Stimulated activated CD4-positive, alpha-beta T cell treated with anti-CD3 and anti-CD28 coated beads, Interleukin-1b, Interleukin-23, amount 100 ng/mL, for 24 hours (primary cell): ENCODE data around the gene SLCO4A1.

Experiments used
- DNase-seq, 4 experiments: peaks; one replicate each; pipeline ENCODE4 v3.0.0-alpha.2; 2020; ENCODE audit warnings: low read depth in 4 of 4, low spot score in 1 of 4

SLCO4A1 gene, protein sequence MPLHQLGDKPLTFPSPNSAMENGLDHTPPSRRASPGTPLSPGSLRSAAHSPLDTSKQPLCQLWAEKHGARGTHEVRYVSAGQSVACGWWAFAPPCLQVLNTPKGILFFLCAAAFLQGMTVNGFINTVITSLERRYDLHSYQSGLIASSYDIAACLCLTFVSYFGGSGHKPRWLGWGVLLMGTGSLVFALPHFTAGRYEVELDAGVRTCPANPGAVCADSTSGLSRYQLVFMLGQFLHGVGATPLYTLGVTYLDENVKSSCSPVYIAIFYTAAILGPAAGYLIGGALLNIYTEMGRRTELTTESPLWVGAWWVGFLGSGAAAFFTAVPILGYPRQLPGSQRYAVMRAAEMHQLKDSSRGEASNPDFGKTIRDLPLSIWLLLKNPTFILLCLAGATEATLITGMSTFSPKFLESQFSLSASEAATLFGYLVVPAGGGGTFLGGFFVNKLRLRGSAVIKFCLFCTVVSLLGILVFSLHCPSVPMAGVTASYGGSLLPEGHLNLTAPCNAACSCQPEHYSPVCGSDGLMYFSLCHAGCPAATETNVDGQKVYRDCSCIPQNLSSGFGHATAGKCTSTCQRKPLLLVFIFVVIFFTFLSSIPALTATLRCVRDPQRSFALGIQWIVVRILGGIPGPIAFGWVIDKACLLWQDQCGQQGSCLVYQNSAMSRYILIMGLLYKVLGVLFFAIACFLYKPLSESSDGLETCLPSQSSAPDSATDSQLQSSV

GRCh38 chr20:62642051-62642665 is at the start of gene SLCO4A1:
TSS of gene SLCO4A1 (plus strand) at chr20:62642503. CDS start at chr20:62656455, 13,952 bp downstream.
- DNase-seq: peak; percentile 65 to 89 (median 76)

DNA sequence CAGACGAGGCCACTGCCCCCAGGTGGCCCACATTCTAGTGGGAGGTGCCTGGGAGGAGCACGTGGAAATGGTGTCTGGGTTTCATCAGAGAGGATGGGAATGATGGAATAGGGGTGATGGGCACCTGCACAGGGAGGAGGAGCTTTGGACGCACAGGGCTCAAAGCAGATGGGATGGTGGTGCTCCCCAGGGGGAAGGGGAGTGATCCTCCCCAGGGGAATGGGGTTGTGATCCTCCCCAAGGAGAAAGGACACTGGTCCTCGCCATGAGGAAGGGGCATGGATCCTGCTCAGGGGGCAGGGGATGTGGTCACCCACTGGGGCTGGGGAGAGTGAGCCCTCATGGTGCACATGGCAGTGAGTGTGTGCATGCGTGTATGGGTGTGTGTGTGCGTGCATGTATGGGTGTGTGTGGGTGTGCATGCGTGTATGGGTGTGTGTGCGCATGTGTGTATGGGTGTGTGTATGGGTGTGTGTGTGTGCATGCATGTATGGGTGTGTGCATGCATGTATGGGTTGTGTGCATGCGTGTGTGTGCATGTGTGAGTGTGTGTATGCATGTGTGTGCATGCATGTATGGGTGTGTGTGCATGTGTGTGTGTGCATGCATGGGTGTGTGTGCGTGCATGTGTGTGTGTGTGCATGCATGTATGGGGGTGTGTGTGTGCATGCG is 49.7 kb upstream of the SLCO4A1 start:
- no peak for DNase-seq

DNA sequence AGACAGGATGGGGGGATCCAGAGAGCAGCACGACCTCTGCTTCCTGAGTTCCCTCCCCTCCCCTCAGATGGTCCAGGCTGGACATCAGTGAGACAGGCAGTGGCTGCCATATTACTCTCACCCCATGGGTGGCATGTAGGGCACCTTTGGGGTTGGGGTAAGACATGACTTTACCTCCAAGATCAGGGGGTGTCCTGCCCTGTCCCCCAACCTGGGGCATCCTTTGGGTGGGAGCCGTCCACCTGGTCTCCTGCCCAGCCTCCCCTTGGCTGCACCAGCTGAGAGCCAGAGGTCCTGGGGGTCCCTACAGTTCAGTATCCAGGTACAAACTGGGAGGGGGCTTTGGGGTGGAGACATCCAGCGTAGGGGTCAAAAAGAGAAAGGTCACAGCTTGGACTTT is 48.7 kb upstream of the SLCO4A1 start:
- DNase-seq: no peak

- DNase-seq: no peak
Measured at GRCh38 chr20:62595069-62595468, 47.2 kb upstream of the SLCO4A1 start.

- DNase-seq: no peak
Measured at GRCh38 chr20:62595491-62595890, 46.8 kb upstream of the SLCO4A1 start.

DNA sequence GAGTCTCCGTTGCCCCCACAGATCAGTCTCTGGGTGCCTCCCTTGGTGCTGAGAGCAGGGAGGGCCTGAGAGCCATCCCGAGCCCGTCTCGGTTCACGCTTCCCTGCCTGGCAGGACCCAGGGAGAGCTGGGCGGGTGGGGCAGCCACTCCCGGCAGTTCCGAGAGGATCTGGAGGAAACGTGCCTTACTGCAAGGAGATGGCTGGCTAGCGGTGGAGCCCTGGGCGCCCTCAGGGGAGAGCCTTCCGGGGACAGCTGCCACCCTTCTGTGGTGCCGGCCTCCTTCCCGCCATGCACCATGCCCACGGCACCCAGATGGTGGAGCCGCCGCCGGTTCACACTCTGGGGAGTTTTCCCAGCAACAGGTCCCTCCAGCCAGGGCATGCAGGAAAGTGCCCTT is 45.8 kb upstream of the SLCO4A1 start:
- DNase-seq: no peak

- DNase-seq: no peak
Measured at GRCh38 chr20:62596921-62597320, 45.4 kb upstream of the SLCO4A1 start.

- DNase-seq: no peak
Measured at GRCh38 chr20:62597416-62598115, 44.7 kb upstream of the SLCO4A1 start.

DNA sequence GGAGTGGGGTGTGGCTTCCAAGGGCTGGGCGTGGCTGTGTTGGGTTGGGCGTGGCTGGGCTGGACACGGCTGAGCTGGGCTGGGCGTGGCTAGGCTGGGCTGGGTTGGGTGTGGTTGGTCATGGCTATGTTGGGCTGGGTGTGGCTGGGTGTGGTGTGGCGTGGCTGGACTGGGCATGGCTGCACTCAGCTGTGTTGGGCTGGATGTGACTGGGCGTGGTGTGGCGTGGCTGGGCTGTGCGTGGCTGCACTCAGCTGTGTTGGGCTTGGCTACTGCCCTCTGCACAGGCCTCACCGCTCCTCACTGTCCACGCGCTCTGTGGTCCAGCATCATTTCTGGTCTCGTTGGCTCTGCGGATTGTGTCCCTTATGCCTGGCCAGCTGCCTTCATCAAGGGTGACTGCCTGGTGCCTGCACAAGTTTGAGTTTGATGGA is 43.5 kb upstream of the SLCO4A1 start:
- DNase-seq: no peak

DNA sequence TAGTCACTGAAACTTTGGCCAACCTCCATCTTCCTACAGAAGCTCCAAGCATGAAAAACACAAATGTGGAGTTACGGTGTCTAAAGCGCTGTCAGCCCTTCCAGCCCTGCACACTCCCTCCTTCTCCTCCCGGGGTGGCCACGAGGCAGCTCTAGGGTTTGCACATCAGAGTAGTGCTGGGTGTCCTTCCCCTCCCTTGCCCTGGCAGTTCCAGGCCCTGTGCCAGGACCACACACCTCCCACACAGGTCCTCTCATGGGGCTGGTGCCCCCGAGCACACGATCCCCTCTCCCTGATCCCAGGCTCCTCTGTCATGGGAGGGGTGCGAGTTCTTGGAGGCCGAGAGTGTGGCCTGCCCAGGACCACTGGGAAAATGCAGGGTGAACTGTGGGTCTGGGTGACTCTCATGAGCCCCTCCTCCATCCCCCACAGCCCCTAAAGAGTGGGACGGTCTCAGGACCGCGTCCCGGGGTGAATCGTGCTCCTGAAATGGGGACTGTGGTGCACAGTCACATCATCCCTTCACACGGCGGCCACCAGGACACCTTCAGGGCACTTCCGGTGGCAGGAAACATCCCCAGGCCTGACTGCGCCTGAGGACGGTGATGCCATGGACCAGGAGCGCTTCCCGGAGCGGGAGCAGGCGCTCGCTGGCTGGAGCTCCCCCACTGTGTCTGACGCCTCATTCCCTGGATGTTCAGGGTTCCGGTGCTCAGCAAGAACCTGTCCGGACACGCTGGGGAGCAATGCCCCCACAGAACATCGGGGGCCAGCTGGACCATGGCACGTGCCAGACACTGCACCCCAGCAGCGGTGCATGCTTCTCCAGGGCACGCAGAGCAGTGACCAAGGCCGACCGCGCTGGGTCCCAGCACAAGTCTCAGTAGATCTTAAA is 42.8 kb upstream of the SLCO4A1 start:
- no peak for DNase-seq

DNA sequence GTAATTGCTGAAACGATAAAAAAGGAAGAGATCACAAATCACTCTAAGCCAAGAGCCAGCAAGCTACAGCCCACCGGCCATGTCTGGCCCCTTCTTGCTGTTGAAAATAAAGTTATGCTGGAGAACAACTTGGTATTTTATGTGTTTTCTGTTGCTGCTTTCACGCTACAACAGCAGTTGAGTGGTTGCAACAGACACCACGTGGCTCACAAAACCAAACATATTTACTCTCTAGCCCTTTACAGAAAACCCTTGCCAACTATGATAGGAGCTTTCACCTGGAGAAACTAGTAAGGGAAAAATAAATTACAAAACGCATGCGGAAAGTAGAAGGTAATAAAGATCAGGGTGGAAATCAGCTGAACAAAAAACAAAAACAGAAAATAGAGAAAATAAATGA is 41.1 kb upstream of the SLCO4A1 start:
- DNase-seq: no peak

DNA sequence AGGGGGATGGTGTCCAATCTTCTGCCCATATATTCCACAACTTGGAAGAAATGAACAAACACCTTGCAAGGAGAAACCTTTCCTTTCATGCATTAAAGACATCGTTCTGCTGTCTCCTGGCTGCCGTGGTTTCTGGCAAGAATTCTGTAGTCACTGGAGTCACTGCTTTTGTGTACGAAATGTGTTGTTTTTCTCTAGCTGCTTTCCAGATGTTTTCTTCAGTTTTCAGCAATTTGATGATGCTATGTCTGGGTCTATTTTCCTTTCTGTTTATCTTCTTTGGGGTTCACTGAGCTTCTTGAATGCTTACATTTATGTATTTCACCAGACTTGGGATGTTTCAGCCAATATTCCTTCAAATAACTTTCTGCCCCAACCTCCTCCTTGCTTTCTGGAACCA is 40.6 kb upstream of the SLCO4A1 start:
- DNase-seq: no peak

GRCh38 chr20:62602550-62602949 is 39.8 kb upstream of the SLCO4A1 start:
- DNase-seq: no peak

- DNase-seq: no peak
Measured at GRCh38 chr20:62603021-62603906, 39.0 kb upstream of the SLCO4A1 start.

DNA sequence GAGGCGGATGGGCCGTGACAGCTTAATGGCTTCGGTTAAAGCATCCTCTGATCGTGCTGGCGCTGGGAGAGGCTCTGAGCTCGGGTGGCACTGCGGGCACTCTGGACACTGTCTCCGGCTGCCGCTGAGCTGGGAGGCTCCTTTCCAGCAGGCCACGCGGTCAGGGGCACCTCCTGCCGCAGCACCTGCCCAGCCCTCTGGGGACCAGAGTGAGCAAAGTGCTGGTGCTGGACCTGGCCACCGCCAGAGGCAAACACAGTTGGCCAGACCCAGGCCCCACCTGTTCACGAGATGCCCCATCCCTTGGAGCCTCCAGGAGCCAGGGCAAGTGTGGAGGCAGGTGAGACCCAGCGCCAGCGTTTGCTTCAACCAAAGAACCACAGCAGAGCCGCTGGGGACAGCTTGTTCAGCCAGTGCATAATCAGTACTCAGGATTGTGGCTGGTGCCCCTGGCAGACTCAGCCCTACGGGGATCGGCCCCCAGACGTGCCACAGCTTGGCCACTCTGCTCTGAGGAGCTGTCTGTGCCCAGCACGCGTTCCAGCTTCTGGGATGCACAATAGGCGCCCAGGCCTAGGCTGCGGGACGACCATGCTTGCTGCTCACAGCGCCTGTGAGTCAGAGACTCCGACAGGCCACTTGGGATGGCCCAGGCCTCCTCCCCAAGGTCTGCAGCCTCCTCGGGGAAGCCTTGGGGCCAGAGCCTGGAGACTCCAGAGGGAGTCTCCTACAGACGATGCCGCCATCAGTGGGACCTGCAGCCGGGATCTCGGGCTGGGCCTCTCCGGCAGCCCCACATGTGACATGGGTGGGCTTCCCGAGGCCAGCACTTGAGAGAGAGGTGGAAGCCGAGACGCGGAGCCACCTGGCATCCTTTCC is 38.2 kb upstream of the SLCO4A1 start:
- DNase-seq: no peak

DNA sequence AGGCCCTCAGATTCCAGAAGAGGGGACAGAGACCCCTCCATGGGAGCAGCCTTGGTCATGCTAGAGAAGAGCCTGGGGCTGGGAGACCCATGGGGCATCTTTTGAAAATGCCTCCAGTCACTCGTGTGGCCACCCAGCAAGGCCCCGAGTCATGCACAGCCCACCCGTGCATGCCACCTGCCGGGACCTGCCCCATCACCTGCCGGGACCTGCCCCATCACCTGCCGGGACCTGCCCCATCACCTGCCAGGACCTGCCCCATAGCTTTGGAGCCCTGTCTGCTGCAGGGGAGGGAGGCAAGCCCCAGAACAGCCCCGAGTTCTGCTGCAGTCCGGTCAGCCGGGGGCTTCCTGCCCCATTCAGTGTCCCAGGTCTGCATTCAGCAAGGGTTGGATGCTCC is 37.5 kb upstream of the SLCO4A1 start:
- DNase-seq: no peak

- DNase-seq: no peak
Measured at GRCh38 chr20:62605236-62605943, 36.9 kb upstream of the SLCO4A1 start.
